ENCODE measurements around the gene TMPRSS3.

Gene TMPRSS3

GRCh38 chr21:42377951-42378340, 17.9 kb downstream of the TMPRSS3 start:
- TF ChIP-seq CTCF (IDR thresholded peaks at IDR 0.05): no peak

GRCh38 chr21:42377211-42377950, 18.5 kb downstream of the TMPRSS3 start:
- TF ChIP-seq CTCF (IDR thresholded peaks at IDR 0.05): no peak

GRCh38 chr21:42376338-42376982, 19.4 kb downstream of the TMPRSS3 start:
- no peak for TF ChIP-seq CTCF (IDR thresholded peaks at IDR 0.05)

- no peak for TF ChIP-seq CTCF (IDR thresholded peaks at IDR 0.05)
Observed at GRCh38 chr21:42375966-42376337, 19.9 kb downstream of the TMPRSS3 start.

- no peak for TF ChIP-seq CTCF (IDR thresholded peaks at IDR 0.05)
Observed at GRCh38 chr21:42375506-42375905, 20.3 kb downstream of the TMPRSS3 start.

- TF ChIP-seq CTCF (IDR thresholded peaks at IDR 0.05): no peak
Observed at GRCh38 chr21:42374864-42375499, 20.9 kb downstream of the TMPRSS3 start.

GRCh38 chr21:42374457-42374856, 21.4 kb downstream of the TMPRSS3 start:
- TF ChIP-seq CTCF (IDR thresholded peaks at IDR 0.05): no peak
